Neural cell (in vitro differentiated cells): ENCODE data around the gene NIT1.

Experiments
- EZH2 ChIP-seq: fragments of 200-600, 300-800 bp; shearing (Covaris generic), sonication (generic); IDR thresholded peaks from 2 replicates; pipeline ENCODE4 v1.6.1; 2014; ENCODE audit warnings: antibody characterized with exemption, low read length, borderline replicate concordance, mild to moderate bottlenecking; ENCODE audit not compliant: insufficient read depth, poor library complexity, severe bottlenecking
- POLR2AphosphoS5 ChIP-seq: IDR thresholded peaks from 2 replicates; pipeline ENCODE4 v1.6.1; 2012
- TAF1 ChIP-seq: IDR thresholded peaks from 2 replicates; pipeline ENCODE4 v1.6.1; 2012; ENCODE audit warnings: low read depth
- TF ChIP-seq, protein P1 (sequence below): fragments of 450-650 bp; IDR thresholded peaks from 2 replicates; pipeline ENCODE4 v1.5.1; 2014; ENCODE audit warnings: antibody characterized with exemption, mild to moderate bottlenecking, moderate library complexity; ENCODE audit not compliant: poor library complexity, severe bottlenecking

DNA sequence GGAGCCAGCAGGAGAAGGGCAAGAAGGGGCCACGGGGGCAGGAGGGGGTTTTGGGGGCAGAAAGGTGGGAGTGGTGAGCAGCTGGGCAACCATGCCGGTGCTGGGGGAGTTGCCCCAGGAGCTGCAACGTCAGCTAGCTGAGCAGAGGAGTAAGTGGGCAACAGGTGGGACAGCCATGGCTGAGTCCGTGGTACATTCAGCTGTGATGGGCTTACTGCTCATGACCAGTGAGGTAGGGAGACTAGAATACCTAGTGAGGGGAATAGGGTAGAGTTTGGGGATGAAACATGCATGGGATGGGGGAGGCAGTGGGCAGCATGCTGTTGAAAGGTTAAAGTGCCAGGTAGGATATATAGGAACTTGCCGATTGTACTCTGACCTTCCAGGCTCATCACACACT is 43.7 kb downstream of the NIT1 start:
- TF ChIP-seq, protein P1, sequence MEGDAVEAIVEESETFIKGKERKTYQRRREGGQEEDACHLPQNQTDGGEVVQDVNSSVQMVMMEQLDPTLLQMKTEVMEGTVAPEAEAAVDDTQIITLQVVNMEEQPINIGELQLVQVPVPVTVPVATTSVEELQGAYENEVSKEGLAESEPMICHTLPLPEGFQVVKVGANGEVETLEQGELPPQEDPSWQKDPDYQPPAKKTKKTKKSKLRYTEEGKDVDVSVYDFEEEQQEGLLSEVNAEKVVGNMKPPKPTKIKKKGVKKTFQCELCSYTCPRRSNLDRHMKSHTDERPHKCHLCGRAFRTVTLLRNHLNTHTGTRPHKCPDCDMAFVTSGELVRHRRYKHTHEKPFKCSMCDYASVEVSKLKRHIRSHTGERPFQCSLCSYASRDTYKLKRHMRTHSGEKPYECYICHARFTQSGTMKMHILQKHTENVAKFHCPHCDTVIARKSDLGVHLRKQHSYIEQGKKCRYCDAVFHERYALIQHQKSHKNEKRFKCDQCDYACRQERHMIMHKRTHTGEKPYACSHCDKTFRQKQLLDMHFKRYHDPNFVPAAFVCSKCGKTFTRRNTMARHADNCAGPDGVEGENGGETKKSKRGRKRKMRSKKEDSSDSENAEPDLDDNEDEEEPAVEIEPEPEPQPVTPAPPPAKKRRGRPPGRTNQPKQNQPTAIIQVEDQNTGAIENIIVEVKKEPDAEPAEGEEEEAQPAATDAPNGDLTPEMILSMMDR = no peak
- TF ChIP-seq TAF1 = no peak
- no peak for TF ChIP-seq EZH2
- TF ChIP-seq POLR2AphosphoS5 = no peak
